Stomach (tissue), 9 donors: ENCODE data around the gene FGD2. TPM values are rescaled to one million over a fixed set of nuclear protein-coding genes. Genes with fewer than 3 reads are reported as not detected.
A peak's percentile ranks its signal among the peaks of the same experiment; 100 is the strongest.

ENCODE experiments used
- DNase-seq, 2 donors: peaks; one replicate each; pipeline versions ENCODE4 v3.0.0 to v3.0.0-alpha.2; 2013 to 2019
- H3K27ac ChIP-seq, 5 donors: fragments of 200-600 bp in 4 of 5; sonication (generic) in 4 of 5; one replicate each; pipeline ENCODE4 v1.5.1; 2013 to 2019; ENCODE audit warnings: mild to moderate bottlenecking in 1 of 5, moderate library complexity in 1 of 5
- H3K27me3 ChIP-seq, 3 donors: fragments of 200-600 bp; sonication (generic); one replicate each; pipeline ENCODE4 v1.5.1; 2017 to 2019; ENCODE audit warnings: mixed run types in 1 of 3
- H3K36me3 ChIP-seq, 4 donors: fragments of 200-600 bp; sonication (generic); 1 replicate in 3 of 4; 2 replicates in 1 of 4; pipeline ENCODE4 v1.5.1; 2016 to 2019
- H3K4me1 ChIP-seq, 4 donors: fragments of 200-600 bp; sonication (generic); one replicate each; pipeline ENCODE4 v1.5.1; 2016 to 2019
- H3K4me3 ChIP-seq, 4 donors: fragments of 200-600 bp; sonication (generic) in 3 of 4; one replicate each; pipeline ENCODE4 v1.5.1; 2016 to 2019; ENCODE audit warnings: mild to moderate bottlenecking in 1 of 4
- H3K9me3 ChIP-seq, 4 donors: fragments of 200-600 bp; sonication (generic); one replicate each; pipeline ENCODE4 v1.5.1; 2016 to 2019
- EP300 ChIP-seq: sonication (generic); formaldehyde crosslinking; IDR thresholded peaks from one replicate; pipeline ENCODE4 v1.6.1; 2017; ENCODE audit warnings: antibody characterized with exemption
- POLR2A ChIP-seq, 4 donors: fragments of 450-650 bp; IDR thresholded peaks; one replicate each; pipeline ENCODE4 v1.6.1; 2016; ENCODE audit warnings: antibody characterized with exemption in 4 of 4, control low read depth in 2 of 4, mild to moderate bottlenecking in 1 of 4, moderate library complexity in 1 of 4
- POLR2AphosphoS5 ChIP-seq, 3 donors: sonication (generic); formaldehyde crosslinking; IDR thresholded peaks; one replicate each; pipeline ENCODE4 v1.6.1; 2016; ENCODE audit warnings: antibody characterized with exemption in 3 of 3
- WGBS, 5 donors: extraction: QIAGEN DNeasy Blood & Tissue Kit in 3 of 5; methylation state at CpG; one replicate each; pipeline versions ENCODE4 v1.1.5 to v1.1.7; 2013 to 2018; 5-methylcytosine and 5-hydroxymethylcytosine counted together
- intact Hi-C: fragments of 100-400 bp; cut with DNase I; formaldehyde crosslinking; loops from one replicate; pipeline ENCODE4 v1.15.1; 2023; ENCODE audit warnings: low total_unique reads
- polyA plus RNA-seq, 3 donors: library from polyadenylated mRNA; stranded (reverse); fragments of 200-250 nt; gene quantifications; one replicate each; pipeline ENCODE4 v1.2.3, GENCODE V29; 2013
- total RNA-seq, 5 donors: library from RNA; depleted of rRNA; stranded (reverse); fragments of >200 nt; gene quantifications; one replicate each; pipeline versions ENCODE4 v1.1.0 to v1.2.3, GENCODE V29; 2014 to 2016
- TF ChIP-seq, protein P1 (sequence below), 7 experiments: fragments of 450-650 bp in 4 of 7; fragments of 200-600 bp in 3 of 7; sonication (generic) in 3 of 7; IDR thresholded peaks; one replicate each; pipeline ENCODE4 v1.5.1; 2016 to 2019; ENCODE audit warnings: antibody characterized with exemption in 7 of 7, control low read depth in 2 of 7, mild to moderate bottlenecking in 1 of 7
- donor health status: healthy with polysubstance abuse.
- donor health status: Bipolar disorder and iron deficiency.
- donor health status: healthy.

Gene FGD2
- total and polyA plus RNA-seq, 8 donors, result 2.6 to 34.5 (median 5.3) TPM

DNA sequence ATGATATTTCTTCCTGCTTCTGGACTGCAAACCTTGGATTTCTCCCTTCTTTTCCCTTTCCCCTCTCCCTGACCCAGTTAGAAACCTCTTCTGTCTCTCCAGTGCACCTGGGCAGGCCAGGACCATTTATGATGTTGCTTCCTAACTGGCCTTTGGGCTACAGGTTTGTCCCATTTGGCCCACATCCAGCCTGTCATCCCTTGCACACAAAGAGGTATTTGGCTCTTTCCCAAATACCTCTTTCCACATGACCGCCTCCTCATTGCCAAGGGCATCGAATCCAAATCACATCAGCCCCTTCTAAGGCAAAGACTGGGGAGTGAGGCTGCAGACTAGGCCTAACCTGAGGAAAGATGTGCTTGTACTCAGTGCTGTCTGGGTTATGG lies 13.6 kb downstream of the FGD2 start:
- Histone ChIP-seq H3K27ac (peak overlapping the region in 4 of 5 donors; percentile 2 to 69 (median 28)), H3K4me3 (no peak overlapping the region)

DNA sequence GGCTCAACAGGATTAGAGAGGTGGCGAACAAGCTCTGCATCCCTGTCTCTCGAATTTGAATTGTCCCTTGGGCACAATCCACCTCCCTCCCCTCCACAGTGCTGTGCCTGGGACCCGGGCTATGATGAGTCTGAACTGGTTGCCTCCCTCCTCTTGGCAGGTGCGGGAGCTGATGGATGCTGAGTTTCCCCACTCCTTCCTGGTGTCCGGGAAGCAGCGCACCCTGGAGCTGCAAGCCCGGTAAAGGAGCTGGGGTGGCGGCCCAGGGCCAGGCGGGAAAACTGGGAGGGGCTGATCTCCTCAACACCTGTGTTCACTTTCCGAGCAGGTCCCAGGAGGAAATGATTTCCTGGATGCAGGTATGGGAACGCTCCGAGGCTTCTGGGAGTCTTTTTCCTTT lies 14.9 kb downstream of the FGD2 start:
- TF ChIP-seq POLR2A (IDR thresholded peaks at IDR 0.05) (no peak), EP300 (no peak), POLR2AphosphoS5 (IDR thresholded peaks at IDR 0.05) (peak in 1 of 3 donors; percentile 23)
- TF ChIP-seq, protein P1, sequence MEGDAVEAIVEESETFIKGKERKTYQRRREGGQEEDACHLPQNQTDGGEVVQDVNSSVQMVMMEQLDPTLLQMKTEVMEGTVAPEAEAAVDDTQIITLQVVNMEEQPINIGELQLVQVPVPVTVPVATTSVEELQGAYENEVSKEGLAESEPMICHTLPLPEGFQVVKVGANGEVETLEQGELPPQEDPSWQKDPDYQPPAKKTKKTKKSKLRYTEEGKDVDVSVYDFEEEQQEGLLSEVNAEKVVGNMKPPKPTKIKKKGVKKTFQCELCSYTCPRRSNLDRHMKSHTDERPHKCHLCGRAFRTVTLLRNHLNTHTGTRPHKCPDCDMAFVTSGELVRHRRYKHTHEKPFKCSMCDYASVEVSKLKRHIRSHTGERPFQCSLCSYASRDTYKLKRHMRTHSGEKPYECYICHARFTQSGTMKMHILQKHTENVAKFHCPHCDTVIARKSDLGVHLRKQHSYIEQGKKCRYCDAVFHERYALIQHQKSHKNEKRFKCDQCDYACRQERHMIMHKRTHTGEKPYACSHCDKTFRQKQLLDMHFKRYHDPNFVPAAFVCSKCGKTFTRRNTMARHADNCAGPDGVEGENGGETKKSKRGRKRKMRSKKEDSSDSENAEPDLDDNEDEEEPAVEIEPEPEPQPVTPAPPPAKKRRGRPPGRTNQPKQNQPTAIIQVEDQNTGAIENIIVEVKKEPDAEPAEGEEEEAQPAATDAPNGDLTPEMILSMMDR (IDR thresholded peaks at IDR 0.05), result no peak
- DNase-seq, result peak; percentile 77 to 79
- Histone ChIP-seq H3K27me3 (no peaks in the 10 kb centered on the region), H3K4me3 (no peak overlapping the region), H3K36me3 (no peaks in the 10 kb centered on the region), H3K9me3 (no peaks in the 10 kb centered on the region), H3K4me1 (peaks cover 8 to 51% (median 18%) of the 10 kb centered on the region in 4 donors), H3K27ac (no peak overlapping the region)
- 35 to 53% (median 38%) methylated on average over 11 to 12 of the region's 12 CpGs for WGBS, 5 donors
- intact Hi-C loops, result no loop called here

More for the DNA sequence above, 13.6 kb downstream of the FGD2 start:
- WGBS, 5 donors, result 19 to 36% (median 26%) methylated on average over 2 of the region's 2 CpGs
- Histone ChIP-seq H3K9me3 (no peaks in the 10 kb centered on the region), H3K36me3 (no peaks in the 10 kb centered on the region), H3K27me3 (no peaks in the 10 kb centered on the region), H3K4me1 (peaks cover 8 to 44% (median 18%) of the 10 kb centered on the region in 4 donors)
- no peak for TF ChIP-seq EP300
- TF ChIP-seq POLR2A (IDR thresholded peaks at IDR 0.05), result no peak
- TF ChIP-seq POLR2AphosphoS5 (IDR thresholded peaks at IDR 0.05), result no peak
- TF ChIP-seq, protein P1 (IDR thresholded peaks at IDR 0.05), result no peak
- DNase-seq, result peak in 1 of 2 donors; percentile 47
- intact Hi-C loops, result loop anchor here (10.0 kb wide), 1 partner anchor 254 kb away; no protein-coding TSS in a partner anchor

DNA sequence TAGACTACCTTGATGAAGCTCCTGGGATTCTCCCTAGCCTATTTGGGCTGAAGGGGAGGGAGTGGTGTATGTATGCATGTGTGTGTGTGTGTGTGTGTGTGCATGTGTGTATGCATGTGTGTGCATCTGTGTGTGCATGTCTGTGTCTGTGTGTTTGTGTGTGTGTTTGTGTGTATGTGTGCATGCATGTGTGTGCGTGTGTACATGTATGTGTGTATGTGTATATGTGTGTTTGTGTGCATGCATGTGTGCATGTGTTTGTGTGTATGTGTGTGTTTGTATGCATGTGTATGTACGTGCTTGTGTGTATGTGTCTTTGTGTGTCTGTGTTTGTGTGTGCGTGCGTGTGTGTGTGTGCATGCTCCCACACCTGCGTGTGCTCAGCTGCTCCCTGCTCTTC lies 15.4 kb downstream of the FGD2 start:
- Histone ChIP-seq H3K4me1 (peaks cover 8 to 51% (median 18%) of the 10 kb centered on the region in 4 donors), H3K36me3 (no peaks in the 10 kb centered on the region), H3K4me3 (no peak overlapping the region), H3K27ac (no peak overlapping the region), H3K27me3 (no peaks in the 10 kb centered on the region), H3K9me3 (no peaks in the 10 kb centered on the region)
- 84 to 95% (median 86%) methylated on average over 5 of the region's 5 CpGs for WGBS, 5 donors
- intact Hi-C loops, result no loop called here
- TF ChIP-seq EP300, result no peak
- TF ChIP-seq POLR2AphosphoS5 (IDR thresholded peaks at IDR 0.05), result no peak
- TF ChIP-seq POLR2A (IDR thresholded peaks at IDR 0.05), result peak in 1 of 4 donors; percentile 68
- TF ChIP-seq, protein P1 (IDR thresholded peaks at IDR 0.05), result no peak
- no peak for DNase-seq

DNA sequence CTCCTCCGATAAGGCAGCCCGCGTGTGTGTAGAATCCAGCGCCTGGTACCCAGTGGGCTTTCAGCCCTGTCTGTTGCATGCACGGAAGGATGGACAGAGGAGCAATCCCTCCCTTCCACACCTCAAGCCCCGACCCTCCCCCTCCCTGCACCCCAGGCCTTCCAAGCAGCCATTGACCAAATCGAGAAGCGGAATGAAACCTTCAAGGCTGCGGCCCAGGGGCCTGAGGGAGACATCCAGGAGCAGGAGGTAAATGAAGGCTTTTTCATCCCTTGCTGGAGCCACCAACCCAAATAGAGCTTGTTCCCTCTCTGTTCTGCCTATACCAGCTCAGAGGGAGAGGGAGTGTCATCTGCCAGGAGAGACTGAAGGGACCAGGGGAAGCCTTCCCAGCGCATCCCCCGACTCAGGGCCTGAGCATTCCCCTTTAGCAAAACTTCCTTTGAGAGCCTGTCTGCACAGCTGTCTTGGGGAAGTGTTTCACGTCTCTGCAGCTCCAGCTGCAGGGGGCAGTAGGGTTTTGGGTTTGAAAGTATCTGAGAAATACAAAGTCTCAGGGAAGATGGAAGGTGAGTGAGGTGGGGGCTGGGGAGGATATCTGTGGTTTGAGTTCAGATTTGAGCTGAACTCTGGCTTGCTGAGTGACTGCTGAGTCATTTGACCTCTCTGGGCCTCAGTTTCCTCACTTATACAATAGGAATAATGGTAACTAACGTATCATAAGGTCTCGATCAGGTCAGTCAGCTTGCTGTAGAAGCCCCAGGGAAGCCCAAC lies 16.1 kb downstream of the FGD2 start:
- Histone ChIP-seq H3K36me3 (no peaks in the 10 kb centered on the region), H3K27ac (no peak overlapping the region), H3K4me3 (no peak overlapping the region), H3K9me3 (no peaks in the 10 kb centered on the region), H3K4me1 (peaks cover 8 to 51% (median 18%) of the 10 kb centered on the region in 4 donors), H3K27me3 (no peaks in the 10 kb centered on the region)
- TF ChIP-seq POLR2A (IDR thresholded peaks at IDR 0.05) (no peak), EP300 (no peak), POLR2AphosphoS5 (IDR thresholded peaks at IDR 0.05) (no peak)
- TF ChIP-seq, protein P1 (IDR thresholded peaks at IDR 0.05), result no peak
- 76 to 85% (median 84%) methylated on average over 13 to 14 of the region's 14 CpGs for WGBS, 5 donors
- peak in 1 of 2 donors; percentile 64 for DNase-seq
- intact Hi-C loops, result no loop called here
